Smooth muscle cell of the brain vasculature (primary cell): ENCODE measurements around the gene UBR3.
"Not testable (repeated sequence)": the region's sequence is repeated elsewhere in the genome, so short reads cannot be mapped to it uniquely, and the experiment has no call there.

ENCODE experiments used
- DNase-seq: peaks from one replicate; pipeline ENCODE4 v3.0.0-alpha.2; 2012; ENCODE audit warnings: low read depth, low spot score

UBR3 gene

GRCh38 chr2:169822036-169822435, 5.2 kb upstream of the UBR3 start:
- DNase-seq, result no peak

- no peak for DNase-seq
Observed at GRCh38 chr2:169822785-169823392, 4.4 kb upstream of the UBR3 start.

GRCh38 chr2:169823996-169824372, 3.3 kb upstream of the UBR3 start:
- no peak for DNase-seq

- no peak for DNase-seq
Observed at GRCh38 chr2:169824373-169825333, 2.6 kb upstream of the UBR3 start, which contains the start of gene METTL5. TSS of gene METTL5 (minus strand) at chr2:169824905. CDS start at chr2:169824597, 308 bp downstream.

DNA sequence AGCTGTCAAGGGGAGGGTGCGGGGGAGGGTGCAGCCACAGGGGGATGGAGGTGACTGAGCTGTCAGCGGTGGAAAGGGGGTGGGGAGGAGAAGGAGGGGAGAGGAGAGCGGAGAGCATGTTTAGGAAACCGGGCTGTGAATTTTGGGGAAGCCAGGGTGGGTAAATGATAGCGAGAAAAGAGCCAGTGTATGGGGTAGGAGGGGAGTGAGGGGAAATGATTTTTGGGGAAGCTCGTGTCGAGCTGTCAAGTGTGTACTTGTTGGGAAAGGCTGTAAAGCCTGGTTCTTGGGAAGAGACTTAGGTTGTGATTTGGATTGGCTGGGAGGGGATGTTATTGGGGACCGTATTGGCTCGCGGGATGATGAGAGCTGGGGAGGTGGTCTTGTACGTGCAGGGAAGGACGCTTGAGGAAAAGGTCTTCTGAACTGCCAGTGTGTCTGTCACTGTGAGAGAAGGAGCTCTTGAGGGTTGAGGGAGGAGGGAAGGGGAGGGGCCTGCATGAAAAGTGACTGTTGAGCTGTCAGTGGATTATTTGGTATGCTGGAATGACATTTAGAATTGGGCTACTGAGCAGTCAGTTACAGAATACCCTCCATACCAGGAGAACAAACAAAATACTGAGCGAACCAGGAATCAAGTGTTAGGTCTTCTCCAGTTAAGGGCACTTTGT, 1.0 kb downstream of the UBR3 start:
- DNase-seq, result no peak

GRCh38 chr2:169834401-169834800, 7.1 kb downstream of the UBR3 start:
- no peak for DNase-seq

GRCh38 chr2:169838743-169839489, 11.7 kb downstream of the UBR3 start:
- no peak for DNase-seq

DNA sequence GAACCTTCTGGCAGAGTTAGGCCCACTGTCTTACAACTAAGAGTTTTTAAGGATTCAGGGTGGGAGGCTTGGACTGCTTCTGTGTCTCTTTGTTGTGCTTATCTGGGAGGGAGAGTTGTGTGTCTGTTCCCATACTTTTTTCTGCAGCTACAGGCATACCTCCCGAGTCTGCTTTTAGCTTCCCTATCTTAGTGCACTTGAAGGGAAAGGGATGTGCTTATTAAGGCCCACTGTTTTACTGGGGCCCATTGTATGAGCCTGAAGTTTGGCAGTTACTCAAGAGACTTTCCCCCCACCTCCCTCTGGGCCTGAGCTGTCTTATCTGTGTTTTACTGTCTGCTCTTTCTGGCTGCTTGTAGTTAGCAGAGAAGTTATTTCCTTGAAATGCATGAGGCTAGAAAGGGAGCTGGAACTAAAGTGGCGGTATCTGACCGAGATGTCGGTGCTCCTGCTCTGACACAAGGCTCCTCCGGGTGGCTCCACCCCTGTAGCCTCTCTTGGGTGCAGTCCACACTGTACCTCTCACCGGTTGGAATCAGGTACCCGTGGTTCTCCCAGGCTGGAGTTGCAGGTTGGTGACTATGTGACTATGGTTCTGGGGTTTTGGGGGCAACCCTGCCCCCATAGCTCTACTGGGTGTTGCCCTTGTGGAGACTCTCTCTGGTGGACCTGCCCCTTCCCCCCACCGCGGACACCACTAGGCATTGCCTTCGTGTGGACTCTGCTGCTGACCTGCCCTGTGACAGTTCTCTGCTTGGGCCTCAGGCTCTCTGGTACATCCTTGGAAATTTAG, 12.9 kb downstream of the UBR3 start:
- DNase-seq, result no peak

DNA sequence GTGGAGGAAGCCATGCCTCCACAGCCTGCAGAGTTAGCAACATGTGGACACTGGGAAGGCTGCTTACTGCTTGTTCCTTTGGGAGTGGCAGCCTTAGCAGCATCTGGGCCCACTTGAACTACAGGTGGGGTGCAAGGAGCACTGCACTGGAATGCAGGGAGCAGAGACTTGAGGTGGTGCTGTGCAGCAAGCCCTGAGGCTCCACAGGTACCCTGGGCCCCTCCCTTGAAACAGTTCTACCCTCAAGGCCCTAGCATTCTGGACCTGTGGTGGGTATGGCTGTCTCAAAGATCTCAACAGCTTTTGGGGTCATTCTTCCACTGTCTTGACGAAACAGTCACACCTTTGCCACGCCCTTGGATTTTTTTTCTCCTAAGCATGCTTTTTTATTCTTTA, 13.5 kb downstream of the UBR3 start:
- DNase-seq, result no peak

DNA sequence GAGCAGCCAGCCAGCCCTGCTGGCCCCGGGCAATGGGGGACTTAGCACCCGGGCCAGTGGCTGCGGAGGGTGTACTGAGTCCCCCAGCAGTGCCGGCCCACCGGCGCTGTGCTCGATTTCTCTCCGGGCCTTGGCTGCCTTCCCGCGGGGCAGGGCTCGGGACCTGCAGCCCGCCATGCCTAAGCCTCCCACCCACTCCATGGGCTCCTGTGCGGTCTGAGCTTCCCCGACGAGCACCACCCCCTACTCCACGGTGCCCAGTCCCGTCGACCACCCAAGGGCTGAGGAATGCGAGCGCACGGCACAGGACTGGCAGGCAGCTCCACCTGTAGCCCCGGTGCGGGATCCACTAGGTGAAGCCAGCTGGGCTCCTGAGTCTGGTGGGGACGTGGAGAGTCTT, 14.4 kb downstream of the UBR3 start:
- DNase-seq, result not testable (repeated sequence)

DNA sequence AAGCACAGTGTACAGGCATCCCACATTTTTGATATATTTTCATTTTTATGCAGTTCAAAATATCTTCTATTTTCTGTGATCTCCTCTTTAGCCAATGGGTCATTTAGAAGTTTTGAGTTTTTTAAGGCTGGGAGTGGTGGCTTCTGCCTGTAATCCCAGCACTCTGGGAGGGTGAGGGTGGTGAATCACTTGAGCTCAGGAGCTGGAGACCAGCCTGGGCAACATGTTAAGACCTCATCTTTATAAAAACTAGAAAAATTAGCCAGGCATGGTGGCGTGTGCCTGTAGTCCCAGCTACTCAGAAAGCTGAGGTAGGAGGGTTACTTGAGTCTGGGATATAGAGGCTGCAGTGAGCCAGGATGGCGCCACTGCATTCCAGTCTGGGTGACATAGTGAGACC, 17.8 kb downstream of the UBR3 start:
- DNase-seq, result no peak

DNA sequence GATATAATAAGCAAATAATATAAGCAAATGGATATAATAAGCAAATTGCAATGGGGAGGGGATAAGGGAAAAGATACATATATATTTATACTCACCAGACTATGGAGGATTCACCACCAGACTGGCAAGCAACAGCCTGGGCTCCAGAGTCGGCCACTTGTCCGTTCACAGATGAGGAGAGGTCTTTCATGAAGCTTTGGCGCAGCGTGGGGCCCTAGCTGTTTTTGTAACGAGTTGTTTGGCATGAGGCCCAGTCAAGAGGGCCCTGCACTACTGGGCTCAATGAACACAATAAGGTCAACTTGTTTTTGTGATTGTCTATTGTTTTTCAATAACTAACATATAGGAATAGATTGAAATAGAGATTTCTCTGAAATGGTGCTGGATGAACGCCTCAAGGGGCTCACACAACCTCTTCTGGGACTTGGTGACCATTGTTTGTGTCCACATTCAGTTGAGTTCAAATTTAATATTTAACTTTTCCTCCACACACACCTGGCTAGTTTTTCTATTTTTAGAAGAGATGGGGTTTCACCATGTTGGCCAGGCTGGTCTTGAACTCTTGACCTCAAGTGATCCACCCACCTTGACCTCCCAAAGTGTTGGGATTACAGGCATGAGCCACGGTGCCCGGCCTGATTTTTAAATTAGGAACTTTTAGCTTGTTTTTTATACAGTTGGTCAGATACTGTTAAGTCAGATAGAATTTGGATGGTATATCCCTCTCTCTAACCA, 21.9 kb downstream of the UBR3 start:
- not testable (repeated sequence) for DNase-seq

DNA sequence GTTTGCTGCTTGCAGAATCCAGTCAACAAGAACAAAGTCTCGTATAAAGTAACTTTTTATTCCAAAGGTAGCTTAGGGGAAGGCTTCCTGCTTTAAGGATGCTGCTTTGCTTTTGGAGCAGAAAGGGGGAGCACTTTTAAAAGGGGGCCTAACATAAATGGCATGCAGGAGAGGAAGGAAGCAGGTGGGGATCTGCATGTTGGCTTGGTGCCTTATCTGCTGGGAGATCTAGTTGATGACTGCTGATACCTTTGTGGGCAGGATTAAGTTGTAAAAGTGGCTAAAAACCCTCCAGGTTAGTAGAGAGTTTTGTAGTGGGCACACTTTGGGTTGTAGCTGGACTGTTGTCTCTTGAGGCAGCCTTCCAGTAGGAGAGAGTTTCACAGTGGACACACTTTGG, 22.5 kb downstream of the UBR3 start:
- no peak for DNase-seq

- no peak for DNase-seq
Observed at GRCh38 chr2:169853041-169853668, 25.9 kb downstream of the UBR3 start.

DNA sequence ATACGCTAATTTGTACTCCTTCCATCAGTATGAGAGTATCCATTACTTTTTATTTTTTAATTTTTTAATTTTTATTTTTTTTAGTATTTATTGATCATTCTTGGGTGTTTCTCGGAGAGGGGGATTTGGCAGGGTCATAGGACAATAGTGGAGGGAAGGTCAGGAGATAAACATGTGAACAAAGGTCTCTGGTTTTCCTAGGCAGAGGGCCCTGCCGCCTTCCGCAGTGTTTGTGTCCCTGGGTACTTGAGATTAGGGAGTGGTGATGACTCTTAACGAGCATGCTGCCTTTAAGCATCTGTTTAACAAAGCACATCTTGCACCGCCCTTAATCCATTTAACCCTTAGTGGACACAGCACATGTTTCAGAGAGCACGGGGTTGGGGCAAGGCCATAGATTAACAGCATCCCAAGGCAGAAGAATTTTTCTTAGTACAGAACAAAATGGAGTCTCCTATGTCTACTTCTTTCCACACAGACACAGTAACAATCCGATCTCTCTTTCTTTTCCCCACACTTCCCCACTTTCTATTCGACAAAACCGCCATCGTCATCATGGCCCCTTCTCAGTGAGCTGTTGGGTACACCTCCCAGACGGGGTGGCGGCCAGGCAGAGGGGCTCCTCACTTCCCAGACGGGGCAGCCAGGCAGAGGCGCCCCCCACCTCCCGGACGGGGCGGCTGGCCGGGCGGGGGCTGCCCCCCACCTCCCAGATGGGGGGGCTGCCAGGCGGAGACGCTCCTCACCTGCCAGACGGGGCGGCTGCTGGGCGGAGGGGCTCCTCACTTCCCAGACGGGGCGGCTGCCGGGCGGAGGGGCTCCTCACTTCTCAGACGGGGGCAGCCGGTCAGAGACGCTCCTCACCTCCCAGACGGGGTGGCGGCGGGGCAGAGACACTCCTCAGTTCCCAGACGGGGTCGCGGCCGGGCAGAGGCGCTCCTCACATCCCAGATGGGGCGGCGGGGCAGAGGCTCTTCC, 28.3 kb downstream of the UBR3 start:
- not testable (repeated sequence) for DNase-seq

- no peak for DNase-seq
Observed at GRCh38 chr2:169859423-169859822, 32.2 kb downstream of the UBR3 start.

GRCh38 chr2:169860149-169860548, 32.9 kb downstream of the UBR3 start:
- no peak for DNase-seq

DNA sequence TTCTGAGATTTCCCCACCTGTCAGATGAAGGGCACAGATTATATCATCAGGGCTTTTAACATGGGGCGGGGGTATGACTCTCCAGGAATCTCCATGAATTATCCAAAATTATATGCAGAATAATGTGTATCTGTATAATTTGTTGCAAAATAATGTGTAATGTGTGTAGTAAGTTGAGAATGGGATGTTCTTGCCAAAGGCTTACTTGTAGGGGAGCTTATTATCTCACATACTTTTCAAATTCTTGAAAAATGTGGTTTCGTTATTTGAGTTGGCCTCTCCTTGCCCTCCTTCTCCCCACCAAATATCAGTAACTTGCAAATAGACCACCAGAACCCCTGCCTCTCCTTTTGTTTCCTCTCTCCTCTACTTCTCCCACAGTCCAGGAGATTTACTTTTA, 35.6 kb downstream of the UBR3 start:
- DNase-seq, result no peak

DNA sequence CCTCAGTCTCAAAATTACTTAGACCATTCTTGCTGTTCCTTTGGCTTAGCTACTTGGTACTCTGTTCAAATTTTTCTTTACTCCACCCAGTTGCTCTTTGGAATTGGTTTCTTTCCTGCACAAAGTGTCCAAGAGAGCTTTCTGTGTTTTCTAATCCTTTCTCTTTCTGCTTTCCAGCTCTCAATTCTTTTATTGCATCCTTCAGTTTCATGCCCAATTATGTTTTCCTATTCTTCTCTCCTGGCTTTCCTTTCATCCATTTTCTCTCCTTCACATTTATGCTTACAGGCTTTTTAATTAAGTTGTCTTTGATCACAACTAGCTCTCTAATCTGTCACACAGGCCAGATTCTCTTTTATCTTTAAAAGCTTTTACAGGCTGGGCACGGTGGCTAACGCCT, 38.2 kb downstream of the UBR3 start:
- DNase-seq, result no peak
